ENCODE results near the gene COL4A6.

GRCh38 chrX:108246304-108246954 lies 191.8 kb downstream of the COL4A6 start:
- TF ChIP-seq CTCF (conservative IDR thresholded peaks at IDR 0.05) (no peak), ZFX (IDR thresholded peaks at IDR 0.05) (no peak)

All from C4-2B (cell line).